Naive thymus-derived CD4-positive, alpha-beta T cell (primary cell): Measurements from ENCODE around the gene GPRC5A. TPM values are rescaled to one million over a fixed set of nuclear protein-coding genes. Genes with fewer than 3 reads are reported as not detected.

Experiments
- polyA plus RNA-seq, 2 donors: library from polyadenylated mRNA; unstranded; fragments of 300-500 nt; fragmentation: Illumina TruSeq; gene quantifications; one replicate each; pipeline ENCODE4 v1.2.3, GENCODE V29; 2021
- total RNA-seq, 6 experiments: library from RNA in 5 of 6; stranded (reverse) in 5 of 6; gene quantifications; 1 replicate in 5 of 6; 2 replicates in 1 of 6; pipeline ENCODE4 v1.2.3 and lab custom pipeline; 2021 to 2026

Gene GPRC5A
- total and polyA plus RNA-seq, 7 experiments from 2014 or later: 0.05 to 0.93 (median 0.13) TPM; not detected in 2

Other genes starting within 250 kb of the GPRC5A start
- gene GPR19, start 195.4 kb upstream of the GPRC5A start, total RNA-seq: 10 to 100 TPM in 1 of 5 experiments, 1 to 10 TPM in 3, under 1 TPM in 1; 0.69 to 10.4 (median 2.7) TPM
- under 1 TPM; 0.17 to 0.52 TPM for gene GPR19, start 195.4 kb upstream of the GPRC5A start, polyA plus RNA-seq
- 100 to 1,000 TPM; 105 to 205 (median 191) TPM for gene CDKN1B, start 174.2 kb upstream of the GPRC5A start, total RNA-seq
- gene CDKN1B, start 174.2 kb upstream of the GPRC5A start, polyA plus RNA-seq: 10 to 100 TPM; 15.1 to 32.8 TPM
- 10 to 100 TPM in 1 of 5 experiments, 1 to 10 TPM in 3, under 1 TPM in 1; 0.64 to 11.1 (median 3.1) TPM for gene APOLD1, start 105.9 kb upstream of the GPRC5A start, total RNA-seq
- gene APOLD1, start 105.9 kb upstream of the GPRC5A start, polyA plus RNA-seq: under 1 TPM; 0.25 to 0.36 TPM
- gene DDX47, start 78.2 kb upstream of the GPRC5A start, total RNA-seq: 100 to 1,000 TPM in 2 of 5 experiments, 10 to 100 TPM in 3; 71.6 to 154 (median 75.5) TPM
- 10 to 100 TPM; 70.7 to 90.2 TPM for gene DDX47, start 78.2 kb upstream of the GPRC5A start, polyA plus RNA-seq
- under 1 TPM in 1 of 5 experiments, not detected in 4; 0.29 TPM for gene GPRC5D, start 60.6 kb downstream of the GPRC5A start, total RNA-seq
- under 1 TPM in 1 of 2 donors, not detected in 1; 0.83 TPM for gene GPRC5D, start 60.6 kb downstream of the GPRC5A start, polyA plus RNA-seq
- gene HEBP1, start 108.7 kb downstream of the GPRC5A start, total RNA-seq: 10 to 100 TPM; 10.9 to 23.4 (median 13.6) TPM
- 10 to 100 TPM; 33.5 to 47.7 TPM for gene HEBP1, start 108.7 kb downstream of the GPRC5A start, polyA plus RNA-seq
- gene FAM234B, start 152.8 kb downstream of the GPRC5A start, total RNA-seq: 1 to 10 TPM; 2.7 to 5.8 (median 4.3) TPM
- gene FAM234B, start 152.8 kb downstream of the GPRC5A start, polyA plus RNA-seq: 1 to 10 TPM; 2.6 to 4.3 TPM
- gene GSG1, start 212.1 kb downstream of the GPRC5A start, total RNA-seq: not detected
- not detected for gene GSG1, start 212.1 kb downstream of the GPRC5A start, polyA plus RNA-seq